Activated CD4-positive, alpha-beta T cell treated with anti-CD3 and anti-CD28 coated beads for 1 hour (primary cell): ENCODE data around the gene MRPL27.
"Not testable (repeated sequence)": the region's sequence is repeated elsewhere in the genome, so short reads cannot be mapped to it uniquely, and the experiment has no call there.

ENCODE experiments used
- DNase-seq: peaks from one replicate; pipeline ENCODE4 v3.0.0-alpha.2; 2020

Gene MRPL27

DNA sequence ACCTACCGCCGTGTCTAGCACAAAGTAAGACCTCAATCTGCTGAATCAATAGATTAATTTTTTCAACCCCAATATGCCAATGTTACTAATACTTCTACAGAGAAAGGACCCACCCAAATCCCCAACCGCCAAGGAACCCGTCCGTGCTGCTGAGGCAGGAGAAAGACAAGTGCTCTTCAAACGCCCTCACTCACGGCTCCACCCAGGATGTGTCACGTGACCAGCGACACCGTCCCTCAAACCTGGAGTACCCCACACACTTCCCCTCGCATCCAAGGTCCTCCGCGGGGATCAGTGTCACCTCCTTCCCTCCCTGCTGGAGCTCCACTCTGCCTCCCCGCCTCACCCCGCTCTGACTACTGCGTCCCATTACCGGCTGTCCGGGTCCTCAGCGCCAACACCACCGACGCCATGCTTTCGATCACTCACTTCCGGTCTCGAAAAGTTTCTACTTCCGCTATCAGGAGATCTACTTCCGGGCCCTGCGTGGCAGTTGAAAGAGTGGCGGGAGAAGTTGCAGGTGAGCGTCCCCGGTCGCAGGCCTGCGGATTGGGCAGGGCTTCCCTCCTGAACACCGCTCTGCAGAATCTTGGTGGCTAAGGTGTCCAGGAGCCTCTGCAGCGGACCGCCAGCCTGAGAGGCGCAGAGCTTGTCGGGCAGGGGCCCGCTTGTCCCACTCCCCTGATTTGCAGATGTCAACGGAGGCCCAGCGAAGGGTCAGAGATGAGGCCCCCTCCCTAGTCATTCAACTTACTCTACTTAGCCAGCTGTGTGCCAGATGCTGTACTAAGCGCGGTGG, at the start of gene MRPL27, which contains the start of gene EME1:
TSS of gene MRPL27 (minus strand) at position 427 of the 799 bp plus-strand sequence. CDS start at position 413, 14 bp downstream.
TSS of gene EME1 (plus strand) at position 472 of the 799 bp plus-strand sequence. CDS start 1,980 bp downstream, outside the sequence.
- DNase-seq: peak; percentile 78

DNA sequence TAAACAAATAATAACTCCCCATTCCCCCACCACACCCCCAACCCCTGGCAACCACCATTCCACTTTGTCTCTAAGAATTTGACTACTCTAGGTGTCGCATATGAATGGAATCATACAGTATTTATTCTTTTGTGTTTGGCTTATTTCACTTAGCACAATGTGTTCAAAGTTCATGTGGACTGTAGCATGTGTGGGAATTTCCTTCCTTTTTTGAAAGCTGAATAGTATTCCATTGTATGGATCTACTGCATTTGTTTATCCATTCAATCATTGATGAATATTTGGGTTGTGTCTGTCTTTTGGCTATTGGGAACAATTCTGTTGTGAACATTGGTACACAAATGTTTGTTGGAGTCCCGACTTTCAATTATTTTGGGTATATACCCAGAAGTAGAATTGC, 49.8 kb upstream of the MRPL27 start:
- no peak for DNase-seq

DNA sequence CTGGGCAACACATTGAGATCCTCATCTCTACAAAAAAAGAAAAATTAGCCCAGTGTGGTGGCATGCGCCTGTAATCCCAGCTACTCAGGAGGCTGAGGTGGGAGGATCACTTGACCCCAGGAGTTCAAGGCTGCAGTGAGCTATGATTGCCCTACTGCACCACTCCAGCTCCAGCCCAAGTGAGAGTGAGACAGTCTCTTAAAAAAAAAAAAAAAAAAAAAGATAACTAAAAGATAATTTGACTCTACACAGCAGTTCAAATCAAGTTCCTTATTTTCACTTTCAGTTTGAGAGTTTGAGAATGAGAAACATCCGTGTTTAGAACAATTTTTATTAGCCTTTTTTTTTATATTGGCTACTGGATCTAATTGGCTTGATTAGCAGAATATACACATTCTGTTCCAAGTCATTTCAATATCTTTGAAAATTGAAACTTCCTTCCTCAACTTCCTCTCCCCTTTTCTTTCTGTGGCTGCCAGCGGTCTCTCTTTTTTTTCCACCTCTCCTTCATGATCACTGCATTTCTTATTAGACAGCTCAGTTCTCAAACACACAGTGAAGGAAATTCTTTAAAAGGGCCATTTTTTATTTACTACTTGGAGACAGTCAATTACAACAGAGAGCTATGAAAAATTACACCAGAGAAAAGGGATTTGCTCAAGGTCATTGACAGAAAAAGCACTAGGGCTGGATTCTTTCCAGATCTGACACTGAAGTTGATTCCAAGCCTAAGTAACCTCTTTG, 48.5 kb upstream of the MRPL27 start:
- no peak for DNase-seq

DNA sequence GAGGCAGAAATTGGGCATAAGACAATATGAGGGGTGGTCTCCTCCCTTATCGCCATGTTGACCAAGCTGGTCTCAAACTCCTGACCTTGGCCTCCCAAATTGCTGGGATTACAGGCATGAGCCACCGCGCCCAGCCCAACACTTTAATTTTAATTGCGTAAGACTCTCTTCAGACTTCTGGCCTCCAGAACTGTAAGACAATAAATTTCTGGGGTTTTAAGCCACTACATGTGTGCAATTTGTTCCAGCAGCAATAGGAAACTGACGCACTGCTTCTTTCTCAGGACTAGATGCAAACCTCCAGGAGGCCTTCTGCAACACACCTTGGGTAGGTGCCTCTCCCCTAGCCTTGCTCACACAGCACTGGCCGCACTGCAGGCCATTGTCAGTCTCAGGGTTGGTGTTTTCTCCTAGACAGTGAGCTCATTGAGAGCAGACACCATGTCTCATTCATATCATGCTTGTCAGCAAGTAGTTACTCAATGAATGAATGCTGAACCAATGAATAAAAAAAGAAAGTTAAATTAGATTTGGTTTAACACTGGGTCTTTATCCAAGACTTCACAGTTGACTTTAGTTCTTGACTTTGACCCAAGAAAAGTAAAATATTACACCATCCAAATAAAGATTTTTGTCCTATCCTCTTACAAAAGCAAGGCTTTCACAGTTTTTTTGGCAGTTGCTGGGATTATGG, 47.6 kb upstream of the MRPL27 start:
- no peak for DNase-seq

DNA sequence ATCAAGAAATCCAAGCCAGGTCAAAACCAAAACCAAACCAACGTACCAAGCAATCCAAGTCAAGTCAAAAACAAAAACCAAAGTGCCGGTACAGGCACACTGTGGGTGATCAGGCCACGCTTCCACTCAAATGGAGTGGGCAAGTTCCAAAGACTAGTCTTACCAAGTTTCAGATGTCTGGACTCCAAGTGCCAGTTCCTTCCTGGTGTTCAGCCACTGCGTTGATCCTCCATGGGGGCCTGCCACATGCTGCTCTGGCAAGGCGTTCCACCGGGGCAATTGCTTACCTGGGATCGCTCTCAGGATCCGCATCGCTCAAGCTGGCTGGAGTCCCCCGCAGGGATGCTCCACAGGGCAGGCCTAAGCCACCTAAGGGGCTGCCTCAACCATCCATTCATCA, 46.6 kb upstream of the MRPL27 start:
- DNase-seq: not testable (repeated sequence)

DNA sequence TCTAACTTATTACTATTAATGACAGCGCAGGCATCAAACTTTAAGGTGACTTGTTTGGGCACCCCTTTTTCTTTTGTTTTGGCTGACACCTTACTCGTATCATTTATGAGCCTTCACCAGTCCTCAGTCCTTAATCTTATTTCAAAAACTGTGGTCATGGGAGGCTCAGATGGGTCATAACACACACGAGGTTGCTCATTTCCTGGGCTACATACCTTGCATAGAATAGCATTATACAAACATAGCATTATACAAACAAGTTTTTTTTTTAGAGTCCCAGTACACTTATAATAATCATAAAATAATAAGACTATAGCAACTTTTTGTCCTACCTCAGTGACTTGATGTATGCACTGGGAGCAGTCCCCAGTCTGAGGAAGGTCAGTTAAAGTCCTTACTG, 41.8 kb upstream of the MRPL27 start:
- no peak for DNase-seq

DNA sequence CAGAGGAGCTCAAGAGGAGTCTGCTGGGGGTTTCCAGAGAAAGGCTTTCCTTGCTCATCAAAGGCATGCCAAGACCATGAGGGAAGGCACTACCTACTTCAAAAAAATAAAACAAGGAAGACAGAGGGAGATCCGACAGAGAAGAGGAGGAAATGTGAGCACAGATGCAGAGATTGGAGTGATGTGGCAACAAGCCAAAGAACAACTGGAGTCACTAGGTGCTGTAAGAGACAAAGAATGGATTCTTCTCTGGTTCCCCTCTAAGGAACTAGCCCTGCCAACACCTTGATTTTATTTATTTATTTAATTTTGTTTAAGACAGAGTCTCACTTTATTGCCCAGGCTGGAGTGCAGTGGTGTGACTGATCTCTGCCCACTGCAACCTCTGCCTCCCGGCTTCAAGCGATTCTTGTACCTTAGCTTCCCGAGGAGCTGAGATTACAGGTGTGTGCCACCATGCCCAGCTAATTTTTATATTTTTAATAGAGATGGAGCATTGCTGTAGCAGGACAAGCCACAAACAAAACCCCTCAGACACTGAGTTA, 39.3 kb upstream of the MRPL27 start:
- no peak for DNase-seq

DNA sequence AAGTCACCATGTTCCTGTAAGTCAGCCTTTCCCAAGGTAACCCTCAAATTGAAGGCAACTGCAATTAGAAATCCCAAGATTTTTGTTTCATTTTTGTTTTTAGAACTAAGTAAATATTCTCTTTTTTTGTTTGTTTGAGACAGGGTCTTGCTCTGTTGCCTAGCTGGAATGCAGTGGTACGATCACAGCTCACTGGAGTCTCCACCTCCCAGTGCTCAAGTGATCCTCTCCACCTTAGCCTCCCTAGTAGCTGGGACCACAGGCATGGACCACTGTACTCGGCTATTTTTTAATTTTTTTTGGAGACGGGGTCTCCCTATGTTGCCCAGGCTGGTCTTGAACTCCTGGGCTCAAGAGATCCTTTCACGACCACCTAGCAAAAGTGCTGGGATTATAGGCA, 34.9 kb upstream of the MRPL27 start:
- DNase-seq: no peak

DNA sequence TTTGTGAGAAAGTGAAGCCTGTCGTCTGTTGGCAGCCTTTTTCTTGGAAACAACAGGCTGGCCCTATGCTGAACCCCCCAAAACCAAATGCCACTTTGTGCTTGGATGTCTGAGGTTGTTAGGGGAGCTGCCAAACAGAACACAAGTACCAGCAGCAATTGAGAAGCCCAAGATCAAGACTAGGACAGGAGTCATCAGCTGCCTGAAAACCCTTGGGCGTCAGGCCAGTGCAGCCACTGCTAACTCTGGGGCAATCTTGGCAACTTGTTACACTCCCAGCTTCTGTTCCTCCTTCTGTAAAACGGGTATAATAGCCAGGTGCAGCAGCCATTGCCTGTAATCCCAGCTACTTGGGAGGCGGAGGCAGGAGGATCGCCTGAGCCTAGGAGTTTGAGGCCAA, 33.6 kb upstream of the MRPL27 start:
- no peak for DNase-seq

DNA sequence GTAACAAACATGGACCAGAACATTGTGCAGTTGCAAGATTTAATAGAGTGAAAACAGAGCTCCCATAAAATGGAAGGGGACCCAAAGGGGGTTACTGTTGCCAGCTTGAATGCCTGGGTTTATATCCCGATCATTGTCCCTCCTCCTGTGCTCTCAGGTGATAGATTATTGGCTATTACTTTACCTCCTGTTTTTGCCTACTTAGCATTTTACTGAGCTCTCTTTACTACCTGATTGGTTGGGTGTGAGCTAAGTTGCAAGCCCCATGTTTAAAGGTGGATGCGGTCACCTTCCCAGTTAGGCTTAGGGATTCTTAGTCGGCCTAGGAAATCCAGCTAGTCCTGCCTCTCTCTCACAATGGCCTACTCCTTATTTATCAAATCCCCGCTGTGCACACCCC, 32.4 kb upstream of the MRPL27 start:
- DNase-seq: not testable (repeated sequence)

DNA sequence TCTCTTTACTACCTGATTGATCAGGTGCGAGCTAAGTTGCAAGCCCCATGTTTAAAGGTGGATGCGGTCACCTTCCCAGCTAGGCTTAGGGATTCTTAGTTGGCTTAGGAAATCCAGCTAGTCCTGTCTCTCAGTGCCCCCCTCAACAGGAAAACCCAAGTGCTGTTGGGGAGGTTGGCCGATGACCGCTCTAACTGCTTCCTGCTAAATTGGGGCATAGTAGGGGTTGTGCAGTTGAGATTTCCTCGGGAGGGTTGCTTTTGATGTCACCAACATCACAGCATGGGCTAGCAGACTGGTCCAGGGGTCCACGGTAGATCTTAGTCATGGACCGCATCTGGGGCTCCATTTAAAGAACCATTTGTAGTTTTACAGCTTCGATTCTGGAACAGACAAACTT, 26.6 kb upstream of the MRPL27 start:
- DNase-seq: not testable (repeated sequence)

DNA sequence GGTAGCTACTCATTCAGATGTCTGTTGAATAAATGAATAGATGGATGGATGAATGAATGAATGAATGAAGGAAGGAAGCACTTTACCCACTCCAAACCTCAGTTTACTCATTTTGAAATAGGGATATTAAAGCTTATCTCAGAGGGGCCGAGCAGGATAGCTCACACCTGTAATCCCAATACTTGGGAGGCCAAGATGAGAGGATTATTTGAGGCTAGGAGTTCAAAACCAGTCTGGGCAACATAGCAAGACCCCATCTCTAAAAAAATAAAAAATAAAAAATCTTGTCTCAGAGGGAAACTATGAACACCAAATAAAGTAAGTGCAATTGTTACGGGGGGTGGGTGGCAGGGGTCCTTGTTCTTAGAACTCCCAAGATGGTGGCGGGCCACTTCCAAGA, 25.7 kb upstream of the MRPL27 start:
- DNase-seq: not testable (repeated sequence)

DNA sequence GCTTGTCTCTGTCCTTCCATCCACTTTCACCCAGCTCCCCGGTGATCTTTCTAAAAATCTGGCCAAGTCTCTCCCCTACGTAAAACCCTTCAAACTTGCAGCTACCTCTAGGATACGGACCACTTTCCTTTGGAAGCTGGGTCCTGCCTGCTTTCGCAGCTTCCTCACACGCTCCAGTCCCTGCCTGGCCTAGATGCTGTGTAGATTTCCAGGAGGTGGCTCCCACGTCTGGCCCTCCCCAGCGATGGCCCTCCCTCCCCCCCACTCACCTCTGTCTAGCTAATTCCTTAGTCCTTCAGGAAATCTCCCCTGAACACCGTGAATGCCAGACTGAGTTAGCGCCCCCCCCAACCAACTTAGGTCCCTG, 24.9 kb upstream of the MRPL27 start:
- DNase-seq: no peak

DNA sequence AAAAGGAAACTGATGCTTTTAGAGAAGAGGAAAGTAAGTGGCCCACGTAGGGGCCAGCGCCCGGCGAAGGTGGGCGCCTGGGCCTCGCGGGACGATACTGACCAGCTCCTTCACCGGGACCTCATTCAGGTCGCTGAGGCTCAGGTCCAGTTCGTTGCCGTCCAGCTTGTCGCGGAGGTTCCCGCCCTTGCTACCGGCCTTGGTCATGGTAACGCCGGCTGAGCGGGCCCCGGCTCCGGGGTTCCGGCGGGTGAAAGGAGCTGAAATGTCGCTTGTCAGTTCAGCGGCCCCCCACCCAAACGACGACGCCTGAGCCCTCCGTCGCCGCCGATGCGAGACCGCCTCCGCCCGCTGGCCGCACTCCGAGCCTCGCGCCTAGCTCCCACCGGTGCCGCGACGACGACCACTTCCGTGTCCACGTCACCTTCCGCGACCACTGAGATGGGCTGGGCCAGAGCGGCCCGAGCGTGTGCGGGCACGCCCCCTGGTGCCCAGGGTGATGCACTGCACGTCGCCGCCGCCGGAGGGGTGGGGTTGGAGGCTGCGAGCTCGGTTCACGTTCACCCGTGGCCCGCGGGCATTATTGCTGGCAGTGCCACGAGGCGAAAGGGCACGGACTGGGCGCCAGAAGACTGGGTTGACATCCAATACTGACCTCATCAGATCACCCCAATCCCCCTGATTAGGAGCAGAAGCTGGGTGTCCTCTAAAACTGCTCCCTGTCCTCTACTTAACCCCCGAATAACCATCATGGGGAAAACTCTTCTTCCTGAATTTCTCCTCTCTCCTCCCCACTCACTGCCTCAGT, 24.3 kb upstream of the MRPL27 start, which contains the start of gene LRRC59:
TSS of gene LRRC59 (minus strand) at position 413 of the 808 bp plus-strand sequence. CDS start at position 207, 206 bp downstream.
- peak; percentile 89 for DNase-seq

DNA sequence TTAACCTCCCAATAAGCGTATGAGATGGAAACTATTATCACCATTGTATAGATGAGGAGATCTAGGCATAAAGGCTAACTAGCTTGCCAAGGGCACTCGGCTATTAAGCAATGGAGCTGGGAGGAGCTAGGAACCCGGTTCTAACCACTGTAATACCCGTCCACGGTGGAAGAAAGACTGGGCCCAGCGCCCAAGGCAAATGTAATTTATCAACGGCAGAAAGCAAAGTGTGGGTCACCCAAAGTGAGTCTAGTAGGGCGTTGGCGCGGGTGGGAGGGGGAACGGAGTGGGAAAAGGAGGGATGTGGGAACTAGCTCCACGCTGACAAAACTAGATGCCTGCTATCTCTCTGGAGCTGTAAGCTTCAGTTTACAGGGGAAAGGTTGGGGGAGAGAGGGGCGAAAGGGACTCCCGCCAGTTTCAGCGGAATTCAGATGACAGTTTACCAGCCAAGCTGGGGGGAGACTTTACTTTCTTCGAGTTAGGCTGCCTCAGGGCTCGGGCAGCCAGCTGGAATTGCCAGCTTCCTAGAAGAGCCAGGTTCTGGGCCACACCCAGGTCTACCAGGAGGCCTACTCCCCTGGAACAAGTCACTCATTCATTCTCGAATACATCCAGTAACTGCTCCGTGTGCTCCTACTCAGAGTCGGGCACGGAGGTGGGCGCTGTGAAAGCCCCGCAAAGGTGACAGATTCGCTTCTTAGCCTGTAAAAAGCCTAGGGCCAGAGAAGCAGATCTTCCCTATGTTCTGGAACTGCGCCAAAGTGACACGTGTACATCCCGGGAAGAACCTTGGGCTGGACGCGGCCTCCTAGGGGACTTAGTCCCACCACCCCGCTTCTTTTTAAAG, 23.5 kb upstream of the MRPL27 start:
- DNase-seq: no peak

DNA sequence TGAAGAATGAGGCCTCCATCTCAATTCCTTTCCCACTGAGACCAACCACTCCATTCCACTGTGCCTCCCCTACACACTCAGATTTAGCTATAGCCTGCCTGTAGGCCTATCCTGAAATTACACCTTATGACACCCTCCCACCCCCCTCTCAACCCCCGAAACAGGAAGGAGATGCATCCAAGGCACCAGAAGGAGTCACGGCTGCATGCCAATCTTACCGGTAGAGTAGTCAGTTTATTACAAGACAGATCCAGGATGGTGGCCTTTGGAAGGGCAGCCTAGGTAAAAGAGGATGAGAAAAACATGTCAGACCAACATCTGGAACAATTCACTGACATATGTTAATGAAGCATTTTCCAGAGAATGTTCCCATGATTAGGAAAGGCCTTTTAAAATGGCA, 21.7 kb upstream of the MRPL27 start:
- no peak for DNase-seq

DNA sequence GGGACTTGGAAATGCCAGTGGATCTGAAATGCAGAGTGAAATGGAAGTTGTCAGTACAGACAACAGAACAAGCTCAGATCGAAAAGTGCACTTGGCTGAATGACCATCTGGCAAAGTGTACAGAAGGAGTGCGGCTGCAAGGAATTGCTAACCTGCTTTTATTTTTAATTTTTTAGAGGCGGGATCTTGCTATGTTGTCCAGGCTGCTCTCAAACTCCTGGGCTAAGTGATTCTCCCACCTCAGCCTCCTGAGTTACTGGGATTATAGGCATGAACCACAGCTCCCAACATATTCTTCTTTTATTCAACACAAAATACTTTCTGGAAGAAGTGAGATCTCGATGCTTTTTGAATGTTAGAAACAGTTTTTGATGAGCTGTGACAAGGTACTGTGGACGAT, 20.7 kb upstream of the MRPL27 start:
- no peak for DNase-seq

DNA sequence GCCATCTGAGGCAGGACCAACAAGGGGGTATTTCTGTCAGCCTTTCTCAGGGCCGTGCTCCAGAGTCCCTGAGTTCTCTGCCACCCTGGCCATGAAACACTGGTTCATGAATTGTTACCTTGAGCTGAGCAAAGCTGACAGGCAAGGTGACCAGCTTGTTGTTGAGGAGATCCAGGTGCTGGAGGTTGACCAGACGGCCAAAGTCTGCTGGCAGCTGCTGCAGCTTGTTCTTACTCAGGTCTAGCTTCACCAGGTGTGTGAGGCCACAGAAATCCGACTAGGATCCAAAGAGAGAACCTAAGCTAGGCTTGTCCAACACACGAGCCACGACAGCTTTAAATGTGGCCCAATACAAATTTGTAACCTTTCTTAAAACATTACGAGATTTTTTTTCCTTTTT, 19.6 kb upstream of the MRPL27 start:
- DNase-seq: no peak

DNA sequence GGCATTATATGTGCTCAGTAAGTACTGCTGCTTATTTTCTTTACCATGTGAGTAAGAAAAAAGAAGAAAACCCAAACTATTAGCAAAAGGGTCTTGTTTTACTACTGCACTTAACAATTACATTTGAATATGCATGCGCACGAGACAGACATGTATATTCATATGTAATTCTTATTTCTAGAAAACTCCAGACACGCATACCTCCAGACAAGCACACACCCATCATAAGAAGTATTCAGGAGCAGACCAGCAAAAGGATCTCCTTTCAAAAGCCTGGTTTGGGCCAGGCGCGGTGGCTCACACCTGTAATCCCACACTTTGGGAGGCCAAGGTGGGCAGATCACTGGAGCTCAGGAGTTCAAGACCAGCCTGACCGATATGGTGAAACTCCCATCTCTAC, 16.6 kb upstream of the MRPL27 start:
- no peak for DNase-seq

DNA sequence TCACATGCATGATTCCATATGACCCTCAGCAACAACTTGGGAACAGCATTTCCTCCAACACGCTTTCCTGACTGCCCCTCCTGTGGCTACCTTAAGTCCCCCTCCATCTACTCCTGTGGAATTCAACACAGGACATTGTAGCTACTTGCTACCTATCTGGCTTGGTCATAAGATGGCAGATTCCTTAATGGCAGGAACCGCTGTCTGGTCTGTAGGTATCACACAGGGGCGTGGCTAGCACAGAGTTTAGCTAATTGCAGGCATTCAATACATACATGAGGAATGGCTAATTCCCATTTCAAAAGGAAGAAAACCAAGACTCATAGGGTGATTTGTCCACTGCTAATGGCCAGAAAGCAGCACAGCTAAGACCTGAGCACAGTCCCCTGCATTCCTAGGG, 15.7 kb upstream of the MRPL27 start:
- no peak for DNase-seq

DNA sequence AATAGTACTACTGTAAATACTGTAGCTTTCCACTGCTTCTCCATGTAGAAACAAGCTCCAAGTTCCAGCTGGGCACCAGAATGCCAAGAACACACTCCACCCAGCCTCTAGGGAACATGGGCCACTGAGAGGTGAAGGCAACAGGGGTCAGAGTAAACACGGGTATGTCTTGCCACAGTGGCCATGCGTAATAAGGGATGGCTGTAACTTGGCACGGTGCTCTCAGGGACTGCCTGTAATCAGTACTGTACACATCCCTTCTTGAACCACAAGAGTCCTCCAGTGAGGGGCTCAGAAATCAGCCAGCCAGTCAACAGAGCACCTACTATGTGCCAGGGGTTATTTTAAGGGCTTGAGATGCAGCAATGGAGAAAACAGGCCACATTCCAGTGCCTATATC, 13.5 kb upstream of the MRPL27 start:
- no peak for DNase-seq
